HG02884 (cell line): ENCODE data around the gene SMTN.

ENCODE experiments used
- ATAC-seq: cut with Tn5 transposase; IDR thresholded peaks from one replicate; pipeline ENCODE4 v1.9.1; 2021; ENCODE audit warnings: mild to moderate bottlenecking, moderate library complexity; ENCODE audit not compliant: unreplicated experiment

The SMTN gene

DNA sequence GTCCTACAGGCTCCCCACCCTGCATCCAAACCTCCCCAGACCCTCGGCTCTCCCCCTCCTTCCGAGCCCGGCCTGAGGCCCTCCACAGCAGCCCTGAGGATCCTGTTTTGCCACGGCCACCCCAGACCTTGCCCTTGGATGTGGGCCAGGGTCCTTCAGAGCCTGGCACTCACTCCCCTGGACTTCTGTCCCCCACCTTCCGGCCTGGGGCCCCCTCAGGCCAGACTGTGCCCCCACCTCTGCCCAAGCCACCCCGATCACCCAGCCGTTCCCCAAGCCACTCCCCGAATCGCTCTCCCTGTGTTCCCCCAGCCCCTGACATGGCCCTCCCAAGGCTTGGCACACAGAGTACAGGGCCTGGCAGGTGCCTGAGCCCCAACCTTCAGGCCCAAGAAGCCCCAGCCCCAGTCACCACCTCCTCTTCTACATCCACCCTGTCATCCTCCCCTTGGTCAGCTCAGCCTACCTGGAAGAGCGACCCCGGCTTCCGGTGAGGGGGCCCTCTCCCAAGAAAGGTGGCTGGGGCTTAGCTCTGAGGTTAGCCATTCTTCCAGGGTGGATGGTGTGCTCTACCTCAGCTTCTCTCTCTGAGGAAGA lies 44.5 kb downstream of the SMTN start:
- no peak for ATAC-seq

DNA sequence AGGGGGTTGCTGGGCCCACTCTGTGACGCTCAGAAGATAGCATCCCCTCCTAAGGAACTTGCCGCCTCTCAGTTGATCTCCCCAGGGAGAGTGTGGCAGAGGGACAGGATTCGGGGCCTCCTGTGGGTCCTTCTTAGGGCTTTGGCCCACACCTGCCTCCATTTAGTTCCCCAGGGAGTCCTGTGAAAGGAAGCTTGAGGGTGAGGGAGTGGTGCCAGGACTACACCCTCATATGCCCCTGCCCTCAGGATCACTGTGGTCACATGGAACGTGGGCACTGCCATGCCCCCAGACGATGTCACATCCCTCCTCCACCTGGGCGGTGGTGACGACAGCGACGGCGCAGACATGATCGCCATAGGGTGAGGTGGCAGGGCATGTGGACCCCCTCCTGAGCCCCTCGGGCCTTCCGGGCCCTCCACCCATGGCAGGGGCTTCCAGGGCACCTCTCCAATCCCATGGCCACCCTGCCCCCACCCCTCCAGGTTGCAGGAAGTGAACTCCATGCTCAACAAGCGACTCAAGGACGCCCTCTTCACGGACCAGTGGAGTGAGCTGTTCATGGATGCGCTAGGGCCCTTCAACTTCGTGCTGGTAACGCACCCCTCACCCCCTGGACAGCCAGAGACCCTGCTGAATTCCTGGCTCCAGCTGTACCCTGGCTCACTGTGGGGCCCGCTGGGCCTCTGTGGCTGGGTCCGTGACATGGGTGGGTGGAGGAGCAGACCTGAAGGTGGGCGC lies 45.2 kb downstream of the SMTN start:
- no peak for ATAC-seq

DNA sequence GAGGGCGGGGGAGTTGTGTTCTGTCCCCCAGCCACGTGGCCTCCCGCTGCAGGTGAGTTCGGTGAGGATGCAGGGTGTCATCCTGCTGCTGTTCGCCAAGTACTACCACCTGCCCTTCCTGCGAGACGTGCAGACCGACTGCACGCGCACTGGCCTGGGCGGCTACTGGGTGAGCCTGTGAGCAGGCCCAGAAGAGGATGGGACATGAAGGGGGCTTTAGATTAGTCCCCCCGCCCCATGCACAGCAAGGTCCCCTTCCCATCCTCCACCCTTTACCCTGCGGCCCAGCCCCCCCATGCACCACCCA lies 45.7 kb downstream of the SMTN start:
- no peak for ATAC-seq

DNA sequence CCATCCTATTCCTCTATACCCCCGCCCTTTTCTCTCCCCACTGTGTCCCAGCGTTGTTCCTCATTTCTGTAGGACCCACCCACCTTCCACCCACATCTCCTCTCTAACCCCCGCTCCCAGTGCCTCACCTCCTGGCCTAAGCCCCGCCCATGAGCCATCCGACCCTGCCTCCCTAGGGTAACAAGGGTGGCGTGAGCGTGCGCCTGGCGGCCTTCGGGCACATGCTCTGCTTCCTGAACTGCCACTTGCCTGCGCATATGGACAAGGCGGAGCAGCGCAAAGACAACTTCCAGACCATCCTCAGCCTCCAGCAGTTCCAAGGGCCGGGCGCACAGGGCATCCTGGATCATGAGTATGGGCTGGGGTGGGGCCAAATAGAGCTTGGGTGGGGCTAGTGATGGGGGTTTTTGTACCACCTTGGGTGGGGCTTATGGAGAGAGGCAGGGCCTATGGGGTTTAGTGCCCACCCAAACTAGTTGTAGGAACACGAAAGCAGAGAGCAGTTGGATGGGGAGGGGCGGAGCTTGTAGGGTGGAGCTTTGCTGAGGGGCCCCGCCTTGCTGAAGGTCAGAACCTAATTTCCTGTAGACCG lies 46.2 kb downstream of the SMTN start:
- ATAC-seq = no peak

DNA sequence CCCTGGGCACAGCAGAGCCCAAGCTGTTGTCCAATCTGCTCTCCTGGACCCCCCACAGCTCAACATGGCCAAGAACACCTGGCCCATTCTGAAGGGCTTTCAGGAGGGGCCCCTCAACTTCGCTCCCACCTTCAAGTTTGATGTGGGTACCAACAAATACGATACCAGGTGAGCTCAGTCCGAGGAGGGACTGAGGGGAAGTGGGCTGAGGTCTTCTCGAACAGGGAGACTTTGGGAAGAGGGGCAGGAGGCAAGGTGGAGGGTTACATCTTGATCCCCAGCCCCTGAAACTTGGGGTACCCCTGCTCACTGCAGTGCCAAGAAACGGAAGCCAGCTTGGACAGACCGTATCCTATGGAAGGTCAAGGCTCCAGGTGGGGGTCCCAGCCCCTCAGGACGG lies 47.0 kb downstream of the SMTN start:
- no peak for ATAC-seq

DNA sequence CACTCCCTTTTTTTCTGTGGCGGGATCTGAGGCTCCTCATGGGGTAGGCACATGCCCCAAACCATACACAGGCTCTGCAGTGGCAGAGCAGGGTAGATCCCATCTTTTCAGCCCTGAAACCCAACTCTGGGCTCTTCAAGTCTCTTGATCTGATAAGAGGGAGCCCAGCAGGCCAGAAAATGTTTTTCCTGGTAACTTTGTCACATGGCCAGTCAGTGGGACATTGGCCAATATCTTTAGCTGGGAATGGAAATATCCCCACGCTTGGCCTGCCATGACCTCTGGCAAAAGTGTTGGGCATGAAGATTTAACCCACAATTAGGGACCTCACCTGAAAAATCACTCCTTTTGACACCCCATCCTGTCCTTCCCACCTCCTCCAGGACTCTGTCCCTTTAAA lies 49.8 kb downstream of the SMTN start:
- no peak for ATAC-seq

DNA sequence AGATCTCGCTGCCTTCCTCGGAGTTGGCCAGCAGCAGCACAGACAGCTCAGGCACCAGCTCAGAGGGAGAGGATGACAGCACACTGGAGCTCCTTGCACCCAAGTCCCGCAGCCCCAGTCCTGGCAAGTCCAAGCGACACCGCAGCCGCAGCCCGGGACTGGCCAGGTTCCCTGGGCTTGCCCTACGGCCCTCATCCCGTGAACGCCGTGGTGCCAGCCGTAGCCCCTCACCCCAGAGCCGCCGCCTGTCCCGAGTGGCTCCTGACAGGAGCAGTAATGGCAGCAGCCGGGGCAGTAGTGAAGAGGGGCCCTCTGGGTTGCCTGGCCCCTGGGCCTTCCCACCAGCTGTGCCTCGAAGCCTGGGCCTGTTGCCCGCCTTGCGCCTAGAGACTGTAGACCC lies 52.8 kb downstream of the SMTN start:
- ATAC-seq = no peak

DNA sequence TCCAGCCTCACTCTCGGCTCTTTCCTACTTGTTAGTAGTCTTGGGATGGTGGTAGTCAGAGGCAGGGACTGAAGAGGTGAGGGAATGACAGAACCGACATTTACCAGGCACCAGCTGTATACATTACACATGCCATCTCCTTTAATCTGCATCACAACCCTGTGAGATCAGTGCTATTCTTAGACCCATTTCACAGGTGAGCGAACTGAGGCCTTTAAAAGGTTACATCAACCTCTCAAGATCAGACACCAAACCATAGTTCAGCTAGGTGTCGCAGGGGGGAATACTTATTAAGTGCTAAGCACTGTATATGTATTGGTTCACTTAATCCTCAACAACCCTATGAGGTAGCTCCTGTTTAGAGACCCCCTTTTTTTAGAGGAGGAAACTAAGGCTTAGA lies 53.6 kb downstream of the SMTN start:
- ATAC-seq = no peak

DNA sequence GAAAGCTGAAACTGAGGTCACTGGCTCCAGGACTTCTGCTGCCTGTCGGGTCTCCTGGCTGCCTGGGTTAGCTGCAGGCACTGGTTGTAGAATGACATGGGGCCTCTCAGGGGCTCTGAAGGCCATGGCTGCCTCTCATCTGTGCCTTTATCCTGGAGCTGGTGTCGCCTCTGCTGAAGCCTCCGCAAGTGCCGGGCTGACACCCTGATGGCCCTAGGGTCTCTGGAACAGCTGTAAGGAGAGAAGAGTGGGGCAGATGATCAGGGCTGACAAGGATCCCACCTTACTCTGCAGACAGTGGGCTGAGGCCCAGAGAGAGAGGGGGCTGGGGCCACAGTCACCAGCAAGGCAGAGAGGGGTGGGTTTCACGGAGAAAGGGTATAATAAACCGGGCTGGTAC lies 54.6 kb downstream of the SMTN start:
- ATAC-seq = no peak

DNA sequence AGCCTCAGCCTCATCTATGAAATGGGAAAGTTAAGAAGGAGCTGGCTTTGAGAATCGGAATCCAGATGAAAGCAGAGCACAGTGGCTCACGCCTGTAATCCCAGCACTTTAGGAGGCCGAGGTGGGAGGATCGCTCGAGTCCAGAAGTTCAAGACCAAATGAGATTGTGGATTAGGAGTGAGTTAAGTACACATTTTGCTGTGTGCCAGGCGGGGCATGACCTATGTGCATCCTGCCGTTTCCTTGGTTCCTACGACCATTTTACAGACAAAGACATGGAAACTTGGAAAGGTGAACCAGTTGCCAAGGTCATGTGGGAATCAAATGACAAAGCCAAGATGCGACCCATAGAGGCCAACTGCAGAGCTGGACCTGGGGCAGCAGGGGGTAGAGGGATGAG lies 55.0 kb downstream of the SMTN start:
- ATAC-seq = no peak

DNA sequence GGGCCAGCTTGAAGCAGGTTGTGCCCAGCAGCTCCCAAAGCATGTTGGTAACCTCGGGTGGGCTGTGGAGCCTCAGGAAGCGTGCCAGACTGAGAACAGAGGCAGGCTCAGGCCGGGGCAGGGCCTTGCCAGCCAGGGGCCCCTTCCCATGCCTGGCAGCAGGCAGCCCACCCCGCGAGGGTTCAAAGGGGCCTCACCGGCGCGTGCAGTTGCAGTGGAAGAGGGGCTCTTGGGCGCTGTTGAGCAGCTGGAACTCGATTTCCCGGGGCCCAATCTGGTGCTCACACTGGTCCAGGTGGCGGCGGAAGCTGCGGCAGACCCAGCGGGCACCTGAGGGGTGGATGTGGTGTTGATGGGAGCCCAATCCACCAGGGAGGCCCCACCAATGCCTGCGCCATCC lies 55.6 kb downstream of the SMTN start:
- ATAC-seq = no peak

DNA sequence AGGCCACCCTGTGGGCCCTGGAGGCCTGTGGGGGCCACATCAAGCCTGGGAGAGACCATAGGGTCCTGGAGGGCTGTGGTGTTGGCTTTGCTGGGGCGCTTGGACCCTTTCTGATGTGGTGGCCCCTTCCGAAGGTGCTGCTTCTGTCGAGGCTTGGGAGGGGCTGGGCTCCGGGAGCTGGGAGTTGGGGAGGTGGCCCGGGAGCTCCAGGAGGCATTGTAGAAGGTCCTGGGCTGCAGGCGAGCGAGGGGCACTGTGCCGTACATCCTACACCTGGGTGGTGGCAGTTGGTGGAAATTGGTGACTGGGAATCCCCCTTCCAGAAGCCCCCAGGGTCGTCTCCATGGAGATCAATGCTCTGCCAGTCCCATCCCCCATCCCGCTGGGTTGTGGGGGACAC lies 56.6 kb downstream of the SMTN start:
- no peak for ATAC-seq

DNA sequence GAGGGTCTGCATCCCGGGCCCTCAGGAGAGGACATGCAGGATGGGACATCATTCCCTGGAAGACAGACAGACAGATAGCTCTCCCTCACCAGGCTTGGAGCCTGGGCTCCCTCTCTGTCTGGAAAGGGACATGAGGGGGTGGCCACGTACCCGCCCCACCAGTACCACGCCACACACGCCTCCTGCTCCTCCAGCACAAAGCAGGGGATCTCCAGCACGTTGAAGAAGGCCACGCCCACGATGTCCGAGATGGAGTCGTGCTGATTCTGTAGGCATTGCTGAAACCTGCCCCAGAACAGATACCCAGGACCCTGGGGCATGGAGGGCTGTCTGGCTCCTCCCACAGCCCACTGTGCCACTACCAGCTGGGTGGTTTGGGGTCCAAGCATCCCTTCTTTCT lies 57.0 kb downstream of the SMTN start:
- no peak for ATAC-seq

DNA sequence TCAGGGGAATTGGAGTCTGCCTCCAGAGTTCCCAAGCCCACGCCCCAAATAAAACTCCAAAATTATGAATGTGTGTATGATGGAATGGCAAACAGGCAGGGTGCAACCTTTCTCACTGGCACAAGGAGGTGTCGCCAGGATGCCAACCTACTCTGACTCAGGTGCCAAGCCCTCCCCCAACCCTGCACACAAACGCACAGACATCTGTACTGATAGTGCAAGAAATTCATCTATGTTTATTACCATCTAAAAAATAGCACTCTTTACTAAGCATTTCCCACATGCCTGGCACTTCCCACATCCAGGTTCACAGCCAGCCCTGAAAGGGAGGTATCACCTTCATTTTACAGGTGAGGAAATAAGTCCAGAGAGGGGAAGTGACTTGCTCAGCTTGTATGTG lies 57.9 kb downstream of the SMTN start:
- ATAC-seq = no peak

DNA sequence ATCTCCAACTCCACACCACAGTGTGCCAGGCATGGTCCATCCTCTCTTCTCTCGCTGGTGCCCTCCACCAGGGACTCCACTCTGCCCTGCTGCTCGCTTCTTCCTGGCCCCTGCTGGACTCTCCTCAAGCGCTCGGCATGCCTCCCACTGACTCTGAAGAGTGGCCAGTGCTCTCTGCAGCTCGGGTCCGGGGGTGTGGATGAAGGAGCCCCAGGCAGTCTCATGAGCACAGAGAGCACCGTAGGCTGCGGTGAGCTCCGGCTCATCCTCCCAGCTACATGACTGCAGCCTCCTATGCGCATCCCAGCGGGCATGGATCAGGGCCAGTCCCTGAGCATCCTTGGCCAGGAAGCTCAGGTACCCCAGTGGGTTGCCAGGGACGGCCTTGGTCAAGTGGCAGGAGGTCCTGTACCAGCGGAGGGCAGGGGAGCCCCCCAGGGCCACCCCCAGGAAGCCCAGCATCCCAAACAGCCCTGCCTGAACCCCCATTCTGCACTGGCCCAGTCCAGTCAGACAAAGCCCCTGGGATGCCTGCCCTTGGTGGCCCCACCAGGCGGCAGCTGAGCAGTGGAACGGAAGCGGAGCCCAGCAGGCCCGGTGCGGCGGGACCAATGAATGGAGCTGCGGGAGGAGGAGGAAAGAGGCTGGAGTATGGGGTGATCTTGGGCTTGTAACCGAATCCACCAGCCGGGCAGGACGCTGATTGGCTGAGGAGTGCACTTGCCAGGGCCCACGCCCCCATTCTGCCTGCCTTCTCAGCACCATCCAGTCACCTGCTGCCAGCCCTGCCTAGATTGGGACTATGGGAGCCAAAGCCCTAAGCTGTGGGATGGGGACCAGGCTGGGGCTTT lies 59.0 kb downstream of the SMTN start, which contains the start of gene PLA2G3:
Gene PLA2G3 (minus strand): TSS at position 643 of the 851 bp plus-strand sequence. CDS start 154 bp downstream, at position 489.
- ATAC-seq = no peak

DNA sequence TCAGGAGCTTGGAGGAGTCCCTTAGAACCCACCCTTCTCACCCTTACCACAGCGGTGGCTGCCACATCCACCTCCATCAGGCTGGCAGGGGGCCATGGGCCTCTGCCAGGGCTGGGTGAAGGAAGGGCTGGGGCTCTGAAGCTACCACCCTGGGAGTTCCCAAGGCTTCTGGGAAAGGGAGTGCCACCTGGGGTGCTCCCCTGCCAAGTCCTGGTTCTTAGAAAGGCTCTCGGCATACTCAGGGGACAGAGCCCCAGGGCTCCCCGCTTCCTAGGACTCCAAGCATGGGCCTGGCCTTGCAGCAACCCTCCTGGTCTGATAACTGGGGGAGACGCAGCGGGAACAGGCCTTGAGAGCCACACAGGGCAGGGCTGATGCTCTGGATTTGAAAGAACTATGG lies 59.6 kb downstream of the SMTN start:
- ATAC-seq = no peak

DNA sequence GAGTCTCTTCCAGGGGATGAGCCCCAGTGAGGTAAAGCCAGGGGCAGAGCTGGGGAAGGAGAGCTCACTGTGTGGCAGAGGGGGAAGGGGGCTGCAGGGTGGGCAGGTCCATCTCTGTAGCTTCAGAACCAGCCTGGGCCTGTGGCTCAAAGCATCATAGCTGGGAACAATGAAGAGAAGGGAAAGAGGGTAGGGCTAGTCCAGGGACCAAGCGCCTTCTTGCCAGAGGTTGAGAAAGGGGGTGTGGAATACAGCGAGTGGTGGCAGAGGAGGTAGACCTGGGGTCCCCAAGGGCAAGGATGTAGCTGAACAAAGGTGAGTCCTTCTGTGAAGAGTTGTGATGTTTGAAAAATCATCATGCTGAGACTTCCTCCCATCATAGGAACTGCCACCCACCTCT lies 60.4 kb downstream of the SMTN start:
- no peak for ATAC-seq

DNA sequence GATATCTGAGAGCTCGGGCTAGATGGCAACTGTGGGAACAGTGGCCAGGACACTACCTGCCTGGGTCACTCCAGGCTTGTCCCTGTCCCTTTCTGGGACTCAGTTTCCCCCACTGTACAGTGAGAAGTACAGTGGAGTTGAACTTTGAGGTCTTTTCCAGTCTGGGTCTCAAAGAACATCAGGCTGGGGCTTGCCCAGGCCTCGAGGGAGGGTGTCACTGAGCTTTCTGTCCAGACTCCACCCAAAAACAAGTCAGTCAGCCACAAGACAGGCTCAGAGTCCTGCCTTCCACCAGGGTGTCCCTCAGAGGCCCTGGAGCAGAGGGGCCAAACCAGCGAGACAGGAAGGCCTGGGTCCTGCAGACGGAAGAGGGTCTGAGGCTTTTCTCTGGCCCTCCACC lies 61.2 kb downstream of the SMTN start:
- no peak for ATAC-seq

DNA sequence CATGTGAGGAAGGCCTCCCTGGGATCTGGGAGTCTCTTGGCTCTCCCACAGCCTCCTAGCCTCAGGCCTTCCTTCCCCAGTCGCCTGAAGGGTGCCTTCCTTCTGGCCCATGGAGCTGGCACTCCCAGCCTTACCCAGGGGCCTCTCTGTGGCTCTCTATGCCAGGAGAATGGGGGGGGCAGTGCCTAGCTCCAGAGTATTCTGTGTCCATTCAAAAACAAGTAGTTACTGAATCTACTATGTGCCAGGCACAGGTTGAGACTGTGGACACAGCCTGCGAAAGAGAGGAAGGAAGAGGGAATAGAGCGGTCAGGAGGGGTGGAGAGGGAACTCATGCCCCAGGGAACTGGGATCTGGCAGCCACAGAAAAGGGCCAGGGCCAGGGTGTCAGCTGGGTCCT lies 61.9 kb downstream of the SMTN start:
- no peak for ATAC-seq

DNA sequence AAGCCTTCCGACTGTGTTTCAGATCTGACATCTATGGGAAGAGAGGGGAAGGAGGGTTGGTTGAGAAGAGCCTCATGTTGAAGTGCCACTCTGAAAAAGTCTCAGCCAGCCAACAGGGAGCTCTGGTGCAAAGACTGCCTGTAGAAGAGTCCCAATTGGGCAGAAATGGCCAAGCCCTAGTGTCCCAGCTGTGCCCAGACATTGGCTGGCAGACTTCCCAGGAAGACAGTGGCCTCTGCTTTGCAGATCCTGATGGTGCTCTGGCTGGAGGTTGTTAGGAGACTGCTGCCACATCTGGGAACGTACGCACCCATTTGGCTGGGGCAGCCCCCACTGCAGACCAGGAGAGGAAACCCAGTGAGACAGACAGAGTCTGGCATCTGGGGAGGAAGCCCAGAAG lies 62.4 kb downstream of the SMTN start:
- no peak for ATAC-seq

DNA sequence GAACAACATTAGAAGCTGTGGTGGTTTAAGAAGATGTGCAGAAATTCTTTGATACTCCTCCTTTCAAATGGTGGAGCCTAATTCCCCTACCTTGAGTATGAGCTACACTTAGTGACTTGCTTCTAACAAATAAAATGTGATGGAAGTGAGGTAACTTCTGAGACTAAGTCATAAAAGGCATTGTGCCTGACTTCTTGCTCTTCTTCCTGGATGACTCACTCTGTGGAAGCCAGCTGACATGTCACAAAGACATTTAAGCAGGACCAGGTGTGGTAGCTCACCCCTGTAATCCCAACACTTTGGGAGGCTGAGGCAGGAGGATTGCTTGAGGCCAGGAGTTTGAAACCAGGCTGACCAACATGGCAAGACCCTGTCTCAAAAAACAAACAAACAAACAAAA lies 63.1 kb downstream of the SMTN start:
- no peak for ATAC-seq

DNA sequence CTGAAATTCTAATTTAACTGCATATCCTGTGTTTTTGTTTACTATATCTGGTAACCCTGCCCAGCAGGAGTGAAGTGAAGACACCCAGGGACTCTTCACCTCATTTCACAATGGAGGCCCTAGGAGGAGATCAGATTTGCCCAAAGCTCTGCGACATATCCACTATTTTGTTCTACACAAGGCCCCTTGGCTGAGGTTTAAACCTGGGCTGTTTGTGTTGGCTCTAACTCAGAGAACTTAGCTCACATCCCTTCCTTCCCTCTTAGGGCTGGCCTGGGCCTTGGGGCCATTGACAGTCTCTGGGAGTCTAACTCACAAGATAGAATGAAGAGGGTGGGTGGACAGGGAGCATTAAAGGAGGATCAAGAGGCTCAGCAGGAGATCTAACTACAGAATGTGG lies 67.4 kb downstream of the SMTN start:
- ATAC-seq = no peak
